ENCODE measurements around the gene LAMA3. TPM values are rescaled to one million over a fixed set of nuclear protein-coding genes. Genes with fewer than 3 reads are reported as not detected.

The LAMA3 gene
- total RNA-seq, 1 experiment from 2014 or later: 5.6 TPM

- no peak for TF ChIP-seq ZBTB33 (IDR thresholded peaks at IDR 0.05; ENCODE audit: extremely low read depth, insufficient replicate concordance, low read length)
- TF ChIP-seq ATF3 (IDR thresholded peaks at IDR 0.05): no peak
- TF ChIP-seq RAD21 (IDR thresholded peaks at IDR 0.05; ENCODE audit: low read depth): no peak
- no peak for TF ChIP-seq EGR1 (IDR thresholded peaks at IDR 0.05; ENCODE audit: low read depth)
- no peak for TF ChIP-seq ZFX (IDR thresholded peaks at IDR 0.05)
- no peak for TF ChIP-seq JUND (IDR thresholded peaks at IDR 0.05)
- TF ChIP-seq FOSL1 (IDR thresholded peaks at IDR 0.05; ENCODE audit: low read depth): no peak
- TF ChIP-seq ELF1 (IDR thresholded peaks at IDR 0.05; ENCODE audit: borderline replicate concordance, low read depth): no peak
- TF ChIP-seq ZNF274 (IDR thresholded peaks at IDR 0.05; ENCODE audit: low read depth, low read length): no peak
- no peak for TF ChIP-seq CEBPB (IDR thresholded peaks at IDR 0.05; ENCODE audit: low read depth)
- TF ChIP-seq REST (IDR thresholded peaks at IDR 0.05; ENCODE audit: low read depth): no peak
- TF ChIP-seq POLR2AphosphoS5 (IDR thresholded peaks at IDR 0.05; ENCODE audit: low read depth, low read length): no peak
- no peak for TF ChIP-seq SRF (IDR thresholded peaks at IDR 0.05; ENCODE audit: low read depth)
- no peak for TF ChIP-seq SIN3A (IDR thresholded peaks at IDR 0.05; ENCODE audit: low read depth)
- no peak for TF ChIP-seq YY1 (IDR thresholded peaks at IDR 0.05; ENCODE audit: extremely low read depth, insufficient replicate concordance, low read depth, low read length)
- no peak for TF ChIP-seq CBX3 (IDR thresholded peaks at IDR 0.05; ENCODE audit: low read depth)
- TF ChIP-seq POLR2A (IDR thresholded peaks at IDR 0.05; ENCODE audit: borderline replicate concordance, extremely low read depth, insufficient read depth, insufficient read length): no peak
- no peak for TF ChIP-seq MAX (IDR thresholded peaks at IDR 0.05)
- TF ChIP-seq TCF7L2 (IDR thresholded peaks at IDR 0.05; ENCODE audit: borderline replicate concordance, extremely low read depth, insufficient read depth, insufficient read length): no peak
- no peak for TF ChIP-seq CTCF (IDR thresholded peaks at IDR 0.05 in 2 of 3, conservative IDR thresholded peaks at IDR 0.05 in 1 of 3; ENCODE audit: borderline replicate concordance in 1 of 3, insufficient read depth in 1 of 3, low read depth in 2 of 3, low read length in 2 of 3)
- Histone ChIP-seq H3K9ac (ENCODE audit: low read length) (no peak overlapping the region), H3K4me3 (replicated peaks in 1 of 2; ENCODE audit: low read depth in 1 of 2, low read length in 2 of 2) (no peak overlapping the region), H3K9me3 (ENCODE audit: control insufficient read depth in 1 of 2, insufficient read depth in 1 of 2, low read depth in 1 of 2, low read length in 2 of 2) (no peaks in the 10 kb centered on the region), H3K4me1 (ENCODE audit: control insufficient read depth in 1 of 2, insufficient read depth in 2 of 2, low read length in 2 of 2) (no peaks in the 10 kb centered on the region), H3K27me3 (ENCODE audit: insufficient read depth, low read length) (no peaks in the 10 kb centered on the region), H3K79me2 (ENCODE audit: insufficient read depth, low read length) (no peaks in the 10 kb centered on the region), H3K27ac (ENCODE audit: low read depth, low read length) (no peak overlapping the region), H3K36me3 (ENCODE audit: control insufficient read depth in 1 of 2, insufficient read depth in 2 of 2, low read length in 2 of 2) (no peaks in the 10 kb centered on the region), H4K20me1 (ENCODE audit: insufficient read depth) (no peaks in the 10 kb centered on the region), H3K4me2 (ENCODE audit: low read length) (no peak overlapping the region), H2AFZ (ENCODE audit: low read depth, low read length, poor library complexity, severe bottlenecking) (no peak overlapping the region), H3K9me2 (ENCODE audit: insufficient read depth) (no peaks in the 10 kb centered on the region)
- ATAC-seq (no peak), DNase-seq (ENCODE audit: low read depth, low spot score) (no peak)
- ChIA-PET RAD21 (ENCODE audit: low non-redundant PET in 1 of 2, low total read pairs in 2 of 2, uncharacterized antibody in 2 of 2, unreplicated experiment in 2 of 2) (no interaction called here), POLR2A (no interaction called here), CTCF (no interaction called here)
- BruUV-seq (replicated peaks): no TSS peak
- intact Hi-C loops (cut with micrococcal nuclease): no loop called here
Measured at GRCh38 chr18:23746851-23747250, 57.6 kb downstream of the LAMA3 start.

All from HCT116 (cell line).